NCI-H1417 (cell line): ENCODE data around the gene SLC12A3.
"Not testable (repeated sequence)": the region's sequence is repeated elsewhere in the genome, so short reads cannot be mapped to it uniquely, and the experiment has no call there.

Experiments used
- DNase-seq, 3 experiments: peaks; one replicate each; lab custom pipeline; 2025; lab: John Stamatoyannopoulos, UW

SLC12A3 gene

DNA sequence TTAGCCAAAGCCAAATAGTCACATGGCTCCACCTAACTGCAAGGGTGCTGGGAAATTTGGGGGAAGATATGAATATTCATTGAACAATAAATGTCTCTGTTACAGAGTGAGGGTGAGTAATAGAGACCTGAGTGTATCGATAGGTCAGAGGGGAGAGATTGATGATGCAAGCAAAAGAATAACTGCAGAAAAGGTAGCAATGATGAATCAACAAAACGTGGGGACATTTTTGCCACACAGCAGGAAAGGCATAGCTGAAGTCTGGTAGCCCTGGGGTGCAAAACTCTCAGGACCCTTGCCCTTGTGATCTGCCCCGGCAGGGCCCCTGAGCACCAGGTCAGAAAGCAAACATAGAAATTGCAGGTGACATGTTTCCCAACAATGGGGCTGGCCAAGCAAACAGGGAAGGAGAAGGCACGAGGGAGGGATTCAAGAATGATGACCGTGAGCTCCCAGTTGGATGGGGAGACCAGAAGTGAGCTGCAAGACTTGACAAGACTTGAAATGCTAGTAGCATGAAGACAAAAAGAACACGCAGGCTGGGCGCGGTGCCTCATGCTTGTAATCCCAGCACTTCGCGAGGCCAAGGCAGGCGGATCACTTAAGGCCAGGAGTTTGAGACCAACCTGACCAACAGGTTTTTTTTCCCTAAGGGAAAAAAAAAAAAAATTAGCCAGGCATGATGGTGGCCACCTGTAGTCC lies 54.2 kb downstream of the SLC12A3 start:
- peak in 2 of 3 experiments; percentile 5 to 23 for DNase-seq

GRCh38 chr16:56921571-56921970 lies 56.6 kb downstream of the SLC12A3 start:
- no peak for DNase-seq

GRCh38 chr16:56923481-56924091 lies 58.6 kb downstream of the SLC12A3 start:
- DNase-seq = no peak

DNA sequence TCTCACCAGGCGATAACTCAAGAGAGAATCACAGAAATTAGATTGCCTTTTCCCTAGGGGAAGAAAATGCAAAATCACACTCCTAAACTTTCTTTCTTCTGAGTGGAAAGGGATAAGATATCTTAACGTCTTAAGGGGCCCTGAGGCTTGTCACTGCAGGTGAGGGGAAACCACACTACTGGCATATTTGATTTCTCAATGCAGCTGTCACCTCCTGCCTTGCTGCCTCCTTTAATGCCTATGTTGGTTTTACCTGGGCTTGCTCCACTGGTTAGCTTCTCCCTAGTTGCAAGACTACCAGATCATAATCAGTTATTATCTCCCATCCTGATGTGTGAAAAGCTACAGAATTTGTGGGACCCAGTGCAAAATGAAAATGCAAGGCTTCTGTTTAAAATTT lies 62.5 kb downstream of the SLC12A3 start:
- DNase-seq = no peak

GRCh38 chr16:56929639-56930038 lies 64.6 kb downstream of the SLC12A3 start:
- DNase-seq = no peak

DNA sequence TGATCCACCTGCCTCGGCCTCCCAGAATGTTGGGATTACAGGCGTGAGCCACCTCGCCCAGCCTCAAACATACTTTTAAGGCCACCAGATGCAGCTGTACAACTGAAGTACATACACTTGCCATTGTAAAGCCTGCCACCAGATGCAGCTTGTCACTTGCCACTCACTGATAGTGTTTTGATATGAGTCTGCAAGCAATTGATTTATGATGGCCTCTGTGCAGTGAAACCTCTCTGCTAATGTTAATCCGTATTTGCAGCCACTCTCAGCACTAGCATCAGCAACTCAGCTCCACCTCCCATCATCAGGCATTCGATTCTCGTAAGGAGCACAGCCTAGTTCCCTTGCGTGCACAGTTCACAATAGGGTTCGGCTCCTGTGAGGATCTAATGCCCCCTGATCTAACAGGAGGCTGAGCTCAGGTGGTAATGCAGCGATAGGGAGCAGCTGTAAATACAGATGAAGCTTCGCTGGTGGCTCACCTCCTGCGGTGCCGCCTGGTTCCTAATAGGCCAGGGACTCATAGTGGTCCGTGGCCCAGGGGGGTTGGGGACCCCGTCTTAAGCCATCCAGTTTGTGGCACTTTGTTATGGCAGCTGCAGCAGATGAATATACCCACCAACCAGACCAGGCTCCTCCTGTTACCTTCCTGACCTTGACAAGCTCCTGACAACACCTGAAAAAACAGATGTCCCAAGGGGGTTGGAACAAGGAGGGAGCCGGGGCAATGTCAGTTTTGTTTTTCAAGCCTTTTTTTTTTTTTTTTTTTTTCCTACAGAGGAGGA lies 65.7 kb downstream of the SLC12A3 start:
- peak; percentile 53 to 86 (median 68) for DNase-seq

- DNase-seq = peak in 2 of 3 experiments; percentile 68 to 79
Observed at GRCh38 chr16:56931271-56931891, 66.4 kb downstream of the SLC12A3 start.

- DNase-seq = peak; percentile 90 to 98 (median 97)
Observed at GRCh38 chr16:56931892-56932720, 67.1 kb downstream of the SLC12A3 start, which contains the start of gene HERPUD1. Gene HERPUD1 (plus strand): TSS chr16:56932142. CDS start chr16:56932245, 103 bp downstream.

DNA sequence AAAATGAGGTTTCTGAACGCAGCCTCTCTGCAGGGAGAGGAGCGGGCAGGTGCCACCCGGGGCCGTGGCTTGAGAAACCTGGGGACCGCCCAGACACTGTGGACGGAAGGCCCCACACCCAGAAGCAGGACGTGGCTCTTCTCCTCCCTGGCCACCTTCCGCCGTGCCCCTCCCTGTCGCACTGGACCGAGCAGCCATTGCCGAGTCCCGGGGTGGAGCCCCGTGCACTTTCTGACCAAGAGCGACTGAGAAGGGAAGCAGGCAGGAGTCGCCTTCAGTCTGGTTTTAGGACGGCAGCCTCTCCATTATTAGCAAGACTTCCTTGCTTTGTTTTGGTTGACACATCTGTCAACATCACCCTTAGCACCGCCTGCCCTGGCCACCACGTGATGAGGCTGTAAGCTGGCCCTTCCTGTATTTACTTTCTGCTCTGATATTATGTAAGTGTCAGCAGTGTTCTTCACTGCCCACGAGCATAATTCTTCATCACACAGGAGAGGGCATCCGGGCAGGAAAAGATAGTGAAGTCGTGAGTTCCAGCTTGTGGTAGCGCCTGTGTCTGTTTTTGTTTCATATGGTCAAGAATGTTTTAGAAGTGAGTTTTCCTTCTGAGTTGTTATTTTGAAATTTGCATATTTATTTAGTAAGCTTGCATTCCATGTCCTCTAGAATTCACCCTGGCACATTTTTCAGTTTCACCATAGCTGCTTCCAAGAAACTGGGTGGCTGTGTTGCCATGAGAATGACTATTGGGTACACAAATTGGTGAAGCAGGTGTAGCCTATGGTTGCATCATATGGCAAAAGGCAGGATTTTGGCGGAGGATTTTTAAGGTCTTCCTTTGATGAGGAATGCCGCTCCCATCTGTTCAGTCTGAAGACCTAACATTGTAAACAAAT lies 68.0 kb downstream of the SLC12A3 start:
- peak; percentile 30 to 77 (median 56) for DNase-seq

DNA sequence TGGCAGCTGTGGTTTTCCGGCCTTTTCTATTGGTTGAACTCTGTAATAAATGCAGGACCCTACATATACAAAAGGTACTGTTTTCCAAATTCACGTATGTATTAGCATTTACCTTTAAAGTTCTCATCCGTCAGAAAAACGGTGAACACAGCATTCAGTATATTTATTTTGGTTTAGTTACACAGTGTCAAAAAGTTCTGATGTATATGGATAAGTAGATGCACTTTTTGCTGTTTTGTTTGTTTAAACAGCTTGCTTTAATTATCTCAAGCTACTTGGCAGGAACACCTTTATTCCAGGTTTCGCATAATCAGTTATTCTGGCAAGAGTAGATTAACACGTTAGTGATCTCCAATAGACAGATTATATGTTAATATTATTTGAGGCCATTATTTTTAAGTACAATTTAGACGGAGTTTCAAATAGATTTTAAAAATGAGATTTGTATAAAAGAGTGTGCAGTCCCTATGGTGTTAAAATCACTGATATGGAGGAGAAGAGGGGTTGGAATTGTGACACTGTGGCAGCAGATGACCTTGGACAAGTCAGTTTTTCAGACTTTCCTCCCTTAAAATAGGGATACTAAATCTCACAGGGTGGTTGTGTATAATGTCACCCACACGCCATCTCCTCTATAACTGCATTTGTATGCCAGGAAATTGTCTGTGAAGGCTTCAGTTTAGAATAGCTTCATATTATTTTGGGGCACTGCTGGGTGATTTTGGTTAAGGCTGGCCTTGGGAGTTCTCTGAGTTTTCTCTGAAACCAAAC lies 69.0 kb downstream of the SLC12A3 start:
- peak in 1 of 3 experiments; percentile 26 for DNase-seq

DNA sequence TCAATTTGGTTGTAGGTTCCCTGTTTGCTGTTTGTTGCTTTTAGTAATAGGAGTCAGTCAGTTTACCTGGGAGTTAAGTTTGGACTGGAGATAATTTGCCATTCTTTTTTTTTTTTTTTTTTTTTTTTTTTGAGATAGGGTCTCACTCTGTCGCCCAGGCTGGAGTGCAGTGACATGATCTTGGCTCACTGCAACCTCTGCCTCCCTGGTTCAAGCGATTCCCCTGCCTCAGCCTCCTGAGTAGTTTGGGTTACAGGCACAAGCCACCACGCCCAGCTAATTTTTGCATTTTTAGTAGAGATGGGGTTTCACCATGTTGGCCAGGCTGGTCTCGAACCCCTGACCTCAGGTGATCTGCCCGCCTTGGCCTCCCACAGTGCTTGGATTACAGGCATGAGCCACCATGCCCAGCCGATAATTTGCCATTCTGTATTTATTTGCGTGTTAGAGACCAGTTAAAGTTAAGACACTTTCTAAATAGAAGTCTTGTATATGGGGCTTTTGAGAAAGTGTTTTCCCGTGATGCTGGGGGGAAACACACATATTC lies 69.7 kb downstream of the SLC12A3 start:
- not testable (repeated sequence) for DNase-seq

GRCh38 chr16:56935201-56935600 lies 70.2 kb downstream of the SLC12A3 start:
- peak in 1 of 3 experiments; percentile 55 for DNase-seq

GRCh38 chr16:56936491-56936890 lies 71.5 kb downstream of the SLC12A3 start:
- DNase-seq = peak in 2 of 3 experiments; percentile 8 to 50

GRCh38 chr16:56936950-56937349 lies 71.9 kb downstream of the SLC12A3 start:
- peak in 2 of 3 experiments; percentile 3 to 63 for DNase-seq

DNA sequence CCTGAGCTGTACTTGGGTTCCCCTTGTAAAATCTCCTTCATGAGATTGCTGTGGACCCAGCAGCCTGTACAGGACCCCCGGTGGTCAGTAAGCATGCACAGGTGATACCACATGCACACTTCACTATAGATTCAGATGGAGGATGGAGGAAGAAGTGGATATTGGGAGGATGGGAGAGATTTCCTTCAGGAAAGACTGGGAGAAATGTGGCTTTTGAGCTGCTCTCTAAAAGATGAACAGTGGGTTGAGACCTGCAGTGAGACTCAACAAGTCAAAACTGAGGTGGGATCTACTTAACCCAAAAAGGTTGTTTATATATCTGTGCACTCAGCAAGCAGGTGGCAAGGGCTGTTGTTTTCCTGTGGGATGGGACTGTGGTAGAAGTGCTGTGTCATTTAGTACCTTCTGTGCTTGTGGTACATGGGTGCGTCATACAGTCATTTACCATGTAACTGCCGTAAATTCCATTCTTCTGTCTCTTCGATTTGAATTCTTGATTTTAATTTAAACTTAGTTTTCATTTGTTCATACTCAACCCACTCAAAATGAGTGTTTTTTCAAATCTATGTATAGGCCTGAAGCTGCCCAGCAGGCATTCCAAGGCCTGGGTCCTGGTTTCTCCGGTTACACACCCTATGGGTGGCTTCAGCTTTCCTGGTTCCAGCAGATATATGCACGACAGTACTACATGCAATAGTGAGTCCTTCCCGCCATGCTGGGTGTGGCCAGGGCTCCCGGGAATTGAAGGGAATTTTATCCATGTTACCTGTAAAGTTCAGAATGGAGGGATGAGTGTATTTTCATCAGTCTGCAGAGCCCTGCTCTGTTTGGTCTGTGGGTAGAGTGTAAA lies 73.9 kb downstream of the SLC12A3 start:
- DNase-seq = peak in 2 of 3 experiments; percentile 20 to 27

DNA sequence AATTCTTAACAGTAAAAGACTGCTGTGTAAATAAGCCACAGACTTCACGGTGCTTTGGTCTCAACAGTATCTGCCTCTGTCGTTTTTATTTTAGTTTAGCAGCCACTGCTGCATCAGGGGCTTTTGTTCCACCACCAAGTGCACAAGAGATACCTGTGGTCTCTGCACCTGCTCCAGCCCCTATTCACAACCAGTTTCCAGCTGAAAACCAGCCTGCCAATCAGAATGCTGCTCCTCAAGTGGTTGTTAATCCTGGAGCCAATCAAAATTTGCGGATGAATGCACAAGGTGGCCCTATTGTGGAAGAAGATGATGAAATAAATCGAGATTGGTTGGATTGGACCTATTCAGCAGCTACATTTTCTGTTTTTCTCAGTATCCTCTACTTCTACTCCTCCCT lies 74.8 kb downstream of the SLC12A3 start:
- DNase-seq = peak; percentile 23 to 84 (median 73)

- no peak for DNase-seq
Observed at GRCh38 chr16:56941092-56941491, 76.1 kb downstream of the SLC12A3 start.

DNA sequence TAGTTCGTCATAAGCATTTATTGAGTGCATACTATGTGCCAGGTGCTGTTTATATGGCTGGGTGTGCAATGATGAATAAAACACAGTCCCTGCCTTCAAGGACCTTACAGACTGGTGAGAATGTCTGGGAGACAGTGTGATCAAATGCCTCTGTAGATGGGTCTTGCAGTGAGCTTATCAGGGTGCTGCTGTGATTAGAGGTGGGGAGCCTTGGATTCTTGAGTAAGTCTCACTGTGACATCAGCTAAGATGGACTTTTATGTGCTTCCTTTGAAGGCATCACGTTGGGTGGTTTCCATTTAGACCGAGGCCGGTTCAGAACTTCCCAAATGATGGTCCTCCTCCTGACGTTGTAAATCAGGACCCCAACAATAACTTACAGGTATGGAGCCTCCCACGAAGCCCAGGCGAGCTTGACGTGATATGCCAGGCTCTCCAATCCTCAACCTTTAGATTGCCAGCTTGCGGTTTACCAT lies 76.9 kb downstream of the SLC12A3 start:
- no peak for DNase-seq
